Muscle layer of duodenum (tissue), 2 donors: ENCODE results near the gene DNM2.

Source experiments
- H3K27ac ChIP-seq: one replicate; pipeline ENCODE4 v1.7.0; 2013; ENCODE audit warnings: mild to moderate bottlenecking, low read length
- H3K27me3 ChIP-seq: one replicate; pipeline ENCODE4 v1.7.0; 2013; ENCODE audit warnings: low read depth, mild to moderate bottlenecking, control low read depth, low read length
- H3K36me3 ChIP-seq, 2 donors: one replicate each; pipeline ENCODE4 v1.7.0; 2013; ENCODE audit warnings: low read length in 2 of 2, control low read depth in 1 of 2, mild to moderate bottlenecking in 1 of 2; ENCODE audit not compliant: insufficient read depth in 2 of 2, control insufficient read depth in 1 of 2
- H3K4me1 ChIP-seq, 2 donors: one replicate each; pipeline ENCODE4 v1.7.0; 2013; ENCODE audit warnings: low read length in 2 of 2, mild to moderate bottlenecking in 2 of 2, control low read depth in 1 of 2, moderate library complexity in 1 of 2; ENCODE audit not compliant: insufficient read depth in 2 of 2, control insufficient read depth in 1 of 2
- H3K4me3 ChIP-seq, 2 donors: one replicate each; pipeline ENCODE4 v1.7.0; 2013; ENCODE audit warnings: low read length in 2 of 2, low read depth in 1 of 2, mild to moderate bottlenecking in 1 of 2
- H3K9me3 ChIP-seq, 2 donors: one replicate each; pipeline ENCODE4 v1.7.0; 2013; ENCODE audit warnings: low read length in 2 of 2, control low read depth in 1 of 2, mild to moderate bottlenecking in 1 of 2; ENCODE audit not compliant: control insufficient read depth in 1 of 2
- donor health status: healthy.

The DNM2 gene

DNA sequence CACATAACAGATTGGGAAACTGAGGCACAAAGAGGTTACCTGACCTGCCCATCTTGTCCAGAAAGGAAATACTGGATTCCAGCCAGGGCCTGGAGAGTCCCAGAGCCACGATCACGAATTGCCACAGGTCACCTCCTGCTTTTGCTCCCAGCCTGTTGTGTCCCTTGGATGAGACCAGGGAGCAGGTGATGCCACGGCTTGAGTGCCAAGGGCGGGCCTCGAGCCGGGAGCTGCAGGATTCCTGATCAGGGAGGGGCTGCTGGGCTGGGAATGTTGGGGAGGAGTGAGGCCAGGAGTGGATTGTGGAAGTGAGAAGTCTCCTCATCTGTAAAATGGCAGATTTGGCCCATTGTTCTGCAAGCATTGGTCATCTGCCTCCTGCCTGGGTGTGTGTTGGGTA is 29.4 kb downstream of the DNM2 start:
- Histone ChIP-seq H3K36me3 (no peaks in the 10 kb centered on the region), H3K27ac (peak overlapping the region; percentile 69), H3K4me3 (no peak overlapping the region), H3K9me3 (no peaks in the 10 kb centered on the region), H3K27me3 (no peaks in the 10 kb centered on the region), H3K4me1 (peaks cover 42 to 64% of the 10 kb centered on the region in 2 donors)

DNA sequence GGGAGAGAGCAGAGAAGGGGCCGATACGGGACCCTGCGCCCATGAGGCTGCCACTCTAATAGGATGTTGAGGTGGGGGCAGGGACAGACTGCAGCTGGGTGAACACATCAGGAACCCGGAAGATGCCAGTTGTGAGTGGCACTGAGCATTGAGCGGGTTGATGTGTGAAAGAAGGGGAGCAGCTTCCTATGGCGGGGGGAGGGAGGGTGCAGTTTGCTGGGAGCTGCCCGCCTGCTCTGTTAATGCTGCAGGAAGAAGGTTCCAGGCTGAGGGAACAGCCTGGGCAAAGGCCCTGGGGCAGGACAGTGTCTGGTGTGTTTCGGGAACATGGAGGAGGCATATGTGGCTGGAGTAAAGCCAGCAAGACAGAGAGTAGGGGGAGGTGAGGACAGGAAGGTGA is 29.8 kb downstream of the DNM2 start:
- no peaks in the 10 kb centered on the region for H3K9me3 ChIP-seq
- H3K27ac ChIP-seq: peak overlapping the region; percentile 69
- H3K27me3 ChIP-seq: no peaks in the 10 kb centered on the region
- peaks cover 42 to 60% of the 10 kb centered on the region in 2 donors for H3K4me1 ChIP-seq
- H3K4me3 ChIP-seq: no peak overlapping the region
- no peaks in the 10 kb centered on the region for H3K36me3 ChIP-seq

DNA sequence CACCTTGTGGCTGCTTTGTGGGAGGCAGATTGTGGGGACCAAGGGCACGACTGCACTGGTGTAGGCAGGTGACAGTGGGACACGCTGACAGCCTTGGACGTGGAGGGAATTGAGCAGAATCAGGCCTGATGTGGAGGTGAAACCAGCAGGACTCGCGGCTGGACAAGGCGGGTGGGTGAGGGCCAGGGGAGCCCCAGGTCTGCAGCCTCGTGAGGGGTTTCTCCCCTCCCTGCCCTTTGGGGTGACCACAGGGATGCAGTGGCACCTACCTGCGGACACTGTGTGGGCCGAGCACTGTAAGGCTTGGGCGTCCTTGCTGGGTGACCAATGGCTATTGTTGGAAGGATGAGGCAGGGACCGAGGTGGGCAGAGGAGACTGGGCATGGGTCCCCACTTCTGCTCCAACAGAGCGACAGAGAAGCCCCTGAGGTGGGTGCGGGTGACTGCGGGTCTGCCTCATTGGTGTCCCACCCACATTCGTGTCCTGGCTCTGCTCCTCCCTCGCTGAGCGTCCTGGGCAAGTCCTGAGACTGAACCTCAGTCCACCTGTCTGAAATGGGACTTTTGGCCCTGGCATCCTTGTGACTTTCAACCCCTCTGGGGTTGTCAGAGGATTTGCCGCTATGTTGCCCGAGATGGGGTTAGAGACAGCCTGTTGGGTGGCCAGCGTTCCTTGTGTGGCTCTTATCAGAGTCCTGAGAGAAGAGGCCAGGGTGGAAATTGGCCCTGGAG is 30.5 kb downstream of the DNM2 start:
- Histone ChIP-seq H3K36me3 (no peaks in the 10 kb centered on the region), H3K27ac (peak overlapping the region; percentile 69), H3K4me1 (peaks cover 42 to 57% of the 10 kb centered on the region in 2 donors), H3K9me3 (no peaks in the 10 kb centered on the region), H3K4me3 (no peak overlapping the region), H3K27me3 (no peaks in the 10 kb centered on the region)

DNA sequence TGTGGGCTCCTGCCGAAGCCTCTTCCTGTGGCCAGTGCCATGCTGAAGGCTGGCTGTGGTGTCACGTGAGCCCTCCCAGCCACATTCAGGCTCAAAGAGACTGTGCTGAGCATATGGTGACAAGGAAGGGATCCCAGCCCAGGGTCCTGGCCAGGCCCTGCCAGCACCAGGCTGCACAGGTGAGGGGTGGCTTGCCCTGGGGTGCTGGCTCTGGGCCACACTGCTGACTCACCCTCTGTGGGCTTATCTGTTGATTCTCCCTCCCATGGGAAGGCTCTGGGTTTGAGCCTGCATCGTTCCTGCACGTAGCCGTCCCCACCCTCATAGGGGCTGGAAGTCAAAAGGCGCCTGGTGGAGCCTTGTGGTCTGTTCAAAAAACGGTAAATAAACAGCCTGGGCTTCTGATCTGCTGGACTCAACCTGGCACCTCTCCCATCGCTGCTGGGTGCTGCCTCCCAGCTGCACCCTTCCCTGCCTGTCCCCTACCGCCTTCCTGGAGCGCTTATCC is 31.1 kb downstream of the DNM2 start:
- Histone ChIP-seq H3K27ac (peak overlapping the region; percentile 82), H3K4me3 (no peak overlapping the region), H3K4me1 (peaks cover 42 to 57% of the 10 kb centered on the region in 2 donors), H3K36me3 (no peaks in the 10 kb centered on the region), H3K27me3 (no peaks in the 10 kb centered on the region), H3K9me3 (no peaks in the 10 kb centered on the region)

DNA sequence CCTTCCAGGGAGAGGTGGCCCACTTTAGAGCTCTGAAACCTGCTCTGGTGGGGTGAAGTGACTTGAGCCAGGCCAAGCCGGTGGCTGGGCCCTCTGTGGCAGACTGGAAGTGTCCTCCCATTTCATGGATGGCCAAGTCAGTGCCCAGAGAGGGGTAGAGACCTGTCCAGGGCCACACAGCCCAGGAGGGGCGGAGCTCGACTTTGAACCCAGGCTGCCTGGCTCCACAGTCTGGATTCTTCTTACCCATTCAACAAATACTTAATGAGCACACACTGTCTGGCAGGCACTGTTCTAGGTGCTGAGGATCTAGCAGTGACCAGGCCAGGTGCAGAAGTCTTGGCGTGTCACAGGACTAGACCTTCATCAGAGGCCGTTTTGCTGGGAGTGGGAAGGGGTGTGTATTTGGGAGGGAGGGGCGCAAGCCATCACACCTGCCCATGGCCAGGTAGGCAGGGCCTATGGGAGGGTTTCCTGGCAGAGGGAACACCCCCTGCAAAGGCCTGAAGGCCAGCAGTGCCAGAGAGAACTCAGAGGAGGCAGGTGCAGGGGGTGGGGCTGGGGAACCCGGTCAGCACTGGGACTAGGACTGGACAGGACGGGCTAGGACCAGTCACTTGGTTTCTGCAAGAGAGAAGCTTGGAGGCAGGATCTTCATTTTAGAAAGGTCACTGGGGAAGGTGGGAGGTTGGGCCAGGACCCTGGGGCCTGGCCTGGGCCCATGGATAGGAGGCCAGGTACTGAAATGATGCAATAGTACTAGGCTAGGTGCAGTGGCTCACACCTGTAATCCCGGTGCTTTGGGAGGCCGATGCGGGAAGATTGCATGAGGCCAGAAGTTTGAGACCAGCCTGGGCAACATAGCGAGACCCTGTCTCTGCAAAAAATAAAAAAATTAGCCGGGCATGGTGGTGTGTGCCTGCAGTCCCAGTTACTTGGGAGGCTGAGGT is 31.8 kb downstream of the DNM2 start:
- peaks cover 36 to 49% of the 10 kb centered on the region in 2 donors for H3K4me1 ChIP-seq
- no peaks in the 10 kb centered on the region for H3K27me3 ChIP-seq
- no peaks in the 10 kb centered on the region for H3K9me3 ChIP-seq
- H3K4me3 ChIP-seq: no peak overlapping the region
- H3K36me3 ChIP-seq: no peaks in the 10 kb centered on the region
- H3K27ac ChIP-seq: peak overlapping the region; percentile 82

DNA sequence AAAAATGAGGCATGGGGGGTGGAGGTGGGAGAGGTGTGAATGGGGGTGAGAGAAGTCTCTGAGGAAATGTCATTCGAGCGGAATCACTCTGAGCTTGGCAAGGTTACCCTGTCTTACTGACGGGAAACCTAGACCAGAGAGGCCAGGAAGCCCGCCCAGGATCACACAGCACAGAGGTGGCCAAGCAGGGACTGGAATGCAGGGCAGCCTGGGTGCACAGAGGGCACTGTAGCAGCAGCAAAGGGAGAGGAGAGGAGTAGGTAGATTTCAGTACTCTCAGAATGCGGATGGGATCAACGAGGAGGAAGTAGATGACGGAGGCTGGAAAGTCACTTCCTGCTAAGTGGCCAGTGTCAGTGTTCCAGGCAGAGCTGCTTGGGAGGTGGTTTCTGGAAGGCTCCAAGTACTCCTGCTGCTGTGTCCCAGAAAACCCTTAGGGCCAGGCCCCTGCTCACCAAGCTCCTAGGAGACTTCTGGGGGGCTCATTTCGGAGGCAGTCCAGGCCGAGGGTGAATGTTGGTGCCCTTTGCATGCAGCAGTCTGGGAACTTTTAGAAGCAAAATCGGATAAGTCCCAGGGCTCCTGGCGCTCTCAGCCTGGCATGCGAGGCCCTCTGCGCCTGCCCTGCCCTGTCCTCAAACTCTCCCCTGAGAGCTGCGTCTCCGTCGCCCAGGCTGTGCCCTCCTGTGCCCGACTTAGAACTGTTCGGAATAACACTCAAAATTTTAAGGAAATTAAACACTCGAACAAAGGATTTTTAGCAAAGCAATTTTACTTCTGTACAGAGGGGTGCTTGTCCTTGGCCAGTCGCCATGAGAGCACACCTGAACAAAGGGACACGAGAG is 33.5 kb downstream of the DNM2 start:
- H3K27me3 ChIP-seq: no peaks in the 10 kb centered on the region
- H3K4me1 ChIP-seq: peaks cover 31 to 48% of the 10 kb centered on the region in 2 donors
- no peak overlapping the region for H3K4me3 ChIP-seq
- H3K27ac ChIP-seq: peak overlapping the region; percentile 90
- H3K9me3 ChIP-seq: no peaks in the 10 kb centered on the region
- no peaks in the 10 kb centered on the region for H3K36me3 ChIP-seq

DNA sequence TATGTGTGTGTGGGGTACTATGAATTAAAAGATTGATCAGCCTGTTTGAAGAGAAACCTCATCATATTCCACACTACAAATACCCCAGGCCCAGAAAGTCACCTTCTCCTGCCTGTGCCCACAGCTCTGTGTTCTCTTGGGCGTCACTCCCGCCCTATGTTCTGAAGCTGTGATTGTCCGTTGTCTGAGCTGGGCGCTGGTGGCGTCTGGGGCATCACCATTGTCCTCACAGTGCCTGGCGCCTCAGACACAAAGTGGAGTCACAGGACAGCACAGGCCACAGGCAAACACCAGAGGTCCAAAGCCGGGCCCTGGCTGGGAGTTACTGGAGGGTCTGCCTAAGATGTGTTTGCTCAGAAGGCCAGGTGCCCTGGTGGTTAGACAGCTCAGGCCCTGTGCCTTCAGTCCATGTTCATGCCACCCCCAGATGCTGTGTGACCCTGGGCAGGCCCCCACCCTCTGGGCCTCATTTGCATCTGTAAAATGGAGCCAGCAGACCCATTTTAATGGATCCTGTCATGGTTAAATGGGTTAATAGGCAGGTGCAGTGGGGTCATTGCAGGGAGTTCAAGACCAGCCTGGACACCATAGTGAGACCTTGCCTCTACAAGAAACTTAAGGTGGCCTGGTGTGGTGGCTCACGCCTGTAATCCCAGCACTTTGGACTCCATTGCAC is 34.5 kb downstream of the DNM2 start:
- no peak overlapping the region for H3K4me3 ChIP-seq
- no peaks in the 10 kb centered on the region for H3K9me3 ChIP-seq
- H3K27ac ChIP-seq: peak overlapping the region; percentile 90
- H3K36me3 ChIP-seq: no peaks in the 10 kb centered on the region
- H3K4me1 ChIP-seq: peaks cover 27 to 44% of the 10 kb centered on the region in 2 donors
- H3K27me3 ChIP-seq: no peaks in the 10 kb centered on the region

DNA sequence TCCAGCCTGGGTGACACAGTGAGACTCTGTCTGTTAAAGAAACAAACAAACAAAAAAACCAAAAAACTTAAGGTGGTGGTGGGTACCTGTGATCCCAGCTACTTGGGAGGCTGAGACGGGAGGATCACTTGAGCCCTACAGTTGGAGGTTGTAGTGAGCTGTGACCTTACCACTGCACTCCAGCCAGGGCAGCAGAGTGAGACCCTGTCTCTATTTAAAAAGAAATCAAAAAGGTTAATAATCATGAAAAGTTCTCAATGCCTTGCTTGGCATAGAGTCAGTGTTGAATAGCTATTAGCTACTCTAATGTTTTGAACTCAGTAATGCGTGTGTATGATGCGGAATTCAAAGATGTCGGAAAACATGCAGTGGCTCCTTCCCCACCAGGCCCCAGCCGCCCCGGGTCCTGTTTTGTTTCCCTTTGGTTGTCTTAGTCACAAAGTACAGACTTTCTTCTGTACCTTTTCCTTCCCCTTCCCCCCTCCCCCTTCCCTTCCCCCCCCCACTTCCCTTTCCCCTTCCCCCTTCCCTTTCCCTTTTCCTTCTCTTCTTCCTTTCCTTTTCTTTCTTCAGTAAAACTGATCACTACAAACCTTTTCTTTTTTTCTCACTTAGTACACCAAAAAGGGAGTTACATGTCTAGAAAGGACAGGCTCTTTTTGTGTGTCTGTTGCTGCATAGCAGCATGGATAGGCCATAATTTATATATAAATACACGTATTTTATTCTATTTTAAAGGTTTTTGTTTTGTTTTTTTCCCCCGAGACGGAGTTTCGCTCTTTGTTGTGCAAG is 35.2 kb downstream of the DNM2 start:
- no peak overlapping the region for H3K4me3 ChIP-seq
- no peaks in the 10 kb centered on the region for H3K9me3 ChIP-seq
- H3K27ac ChIP-seq: peak overlapping the region; percentile 90
- no peaks in the 10 kb centered on the region for H3K27me3 ChIP-seq
- H3K36me3 ChIP-seq: no peaks in the 10 kb centered on the region
- H3K4me1 ChIP-seq: peaks cover 27 to 39% of the 10 kb centered on the region in 2 donors

DNA sequence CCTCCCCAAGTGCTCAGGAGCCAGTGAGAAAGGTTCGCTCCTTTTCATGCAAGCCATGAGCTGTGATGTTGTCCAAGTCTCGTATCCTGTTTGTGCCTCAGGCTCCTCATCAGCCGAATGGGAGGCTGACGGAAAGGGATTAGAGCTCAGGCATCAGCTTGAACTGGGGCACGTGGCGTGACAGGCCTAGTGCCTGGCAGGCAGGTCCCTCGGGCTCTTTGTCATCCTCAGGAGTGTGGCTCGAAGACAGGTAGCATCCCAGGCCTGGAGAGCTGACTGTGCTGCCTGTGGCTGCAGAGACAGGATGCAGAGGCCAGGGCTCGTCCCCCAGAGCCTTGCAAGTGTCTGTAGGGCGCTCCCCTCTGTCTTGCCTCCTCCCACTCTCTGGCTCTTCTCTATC is 38.5 kb downstream of the DNM2 start:
- Histone ChIP-seq H3K27ac (no peak overlapping the region), H3K27me3 (no peaks in the 10 kb centered on the region), H3K36me3 (peaks cover 2 to 9% of the 10 kb centered on the region in 2 donors), H3K4me3 (no peak overlapping the region), H3K9me3 (no peaks in the 10 kb centered on the region), H3K4me1 (peaks cover 10 to 14% of the 10 kb centered on the region in 2 donors)

DNA sequence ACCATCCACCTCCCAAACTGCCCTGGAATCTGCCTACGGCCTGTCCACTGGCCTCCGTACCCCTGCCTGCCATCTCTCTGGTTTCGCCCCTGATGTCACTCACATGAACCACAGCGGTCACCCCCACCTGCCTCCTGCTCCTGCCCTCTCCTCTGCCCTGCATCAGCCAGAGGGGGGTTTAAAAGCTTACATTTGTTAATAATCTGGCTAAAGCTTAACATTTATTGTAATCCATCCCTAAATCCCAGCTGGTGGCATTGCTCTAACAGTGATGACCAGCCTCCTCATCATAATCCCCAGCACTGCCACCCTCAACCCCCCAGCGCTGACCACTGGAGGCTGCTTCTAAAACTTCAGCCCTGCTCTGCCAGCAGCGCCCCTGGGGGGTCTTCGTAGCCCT is 38.9 kb downstream of the DNM2 start:
- Histone ChIP-seq H3K4me3 (no peak overlapping the region), H3K4me1 (peaks cover 7 to 10% of the 10 kb centered on the region in 2 donors), H3K36me3 (peaks cover 6 to 13% of the 10 kb centered on the region in 2 donors), H3K9me3 (no peaks in the 10 kb centered on the region), H3K27ac (no peak overlapping the region), H3K27me3 (no peaks in the 10 kb centered on the region)
